NCI-H146 (cell line): ENCODE data around the gene NELFB.

Experiments used
- DNase-seq: peaks from one replicate; lab custom pipeline; 2025; lab: John Stamatoyannopoulos, UW

The NELFB gene

GRCh38 chr9:137223078-137223970 lies 31.8 kb upstream of the NELFB start:
- peak; percentile 96 for DNase-seq

DNA sequence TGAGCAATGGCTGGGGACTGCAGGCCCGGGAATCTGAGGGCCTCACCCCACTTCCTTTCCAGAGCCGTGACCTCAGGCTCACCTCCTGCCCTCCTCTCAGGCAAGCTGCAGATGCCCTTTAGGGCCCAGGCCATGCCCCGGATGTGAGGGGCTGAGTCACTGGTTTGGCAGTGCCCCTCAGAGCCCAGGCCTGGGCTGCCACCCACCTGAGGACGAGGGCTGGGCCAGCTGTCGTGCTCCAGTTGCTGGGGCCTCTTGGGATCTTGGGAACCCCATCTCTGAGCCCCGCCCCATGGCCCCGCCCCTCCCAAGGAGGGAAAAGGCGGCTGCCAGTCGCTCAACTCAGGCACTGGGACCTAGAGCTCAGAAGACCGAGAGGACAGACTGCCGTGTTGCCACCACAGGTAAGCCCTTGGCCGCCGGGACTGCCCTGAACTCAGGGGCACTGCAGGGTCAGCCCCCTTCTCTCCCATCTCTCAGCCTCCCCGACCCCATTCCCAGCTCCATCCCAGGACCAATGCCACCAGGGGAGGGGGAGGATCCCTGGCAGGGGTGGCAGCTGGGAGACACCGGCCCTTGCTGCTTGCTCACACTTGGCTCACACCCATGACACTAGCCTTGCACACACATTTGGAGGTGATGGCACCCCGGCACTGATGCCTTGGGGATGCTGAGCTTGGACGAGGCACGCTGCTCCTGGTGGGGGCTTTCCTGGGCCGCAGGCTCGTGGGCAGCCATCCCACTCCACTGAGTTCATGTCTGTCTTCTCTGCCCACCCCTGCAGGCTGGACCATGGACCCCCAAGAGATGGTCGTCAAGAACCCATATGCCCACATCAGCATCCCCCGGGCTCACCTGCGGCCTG lies 30.1 kb upstream of the NELFB start, which contains the start of gene CYSRT1:
Gene CYSRT1, plus strand, starts transcription at position 345 of the 865 bp plus-strand sequence. Its CDS starts 448 bp downstream, at position 793.
- no peak for DNase-seq

GRCh38 chr9:137225699-137226331 lies 29.3 kb upstream of the NELFB start:
- DNase-seq: no peak

- DNase-seq: no peak
These were observed 28.6 kb upstream of the NELFB start for GRCh38 chr9:137226338-137227053.

GRCh38 chr9:137227054-137227852 lies 27.9 kb upstream of the NELFB start, which contains the start of gene RNF224:
RNF224 (plus strand) TSS chr9:137227502; CDS start chr9:137228336, 834 bp downstream.
- DNase-seq: peak; percentile 63

DNA sequence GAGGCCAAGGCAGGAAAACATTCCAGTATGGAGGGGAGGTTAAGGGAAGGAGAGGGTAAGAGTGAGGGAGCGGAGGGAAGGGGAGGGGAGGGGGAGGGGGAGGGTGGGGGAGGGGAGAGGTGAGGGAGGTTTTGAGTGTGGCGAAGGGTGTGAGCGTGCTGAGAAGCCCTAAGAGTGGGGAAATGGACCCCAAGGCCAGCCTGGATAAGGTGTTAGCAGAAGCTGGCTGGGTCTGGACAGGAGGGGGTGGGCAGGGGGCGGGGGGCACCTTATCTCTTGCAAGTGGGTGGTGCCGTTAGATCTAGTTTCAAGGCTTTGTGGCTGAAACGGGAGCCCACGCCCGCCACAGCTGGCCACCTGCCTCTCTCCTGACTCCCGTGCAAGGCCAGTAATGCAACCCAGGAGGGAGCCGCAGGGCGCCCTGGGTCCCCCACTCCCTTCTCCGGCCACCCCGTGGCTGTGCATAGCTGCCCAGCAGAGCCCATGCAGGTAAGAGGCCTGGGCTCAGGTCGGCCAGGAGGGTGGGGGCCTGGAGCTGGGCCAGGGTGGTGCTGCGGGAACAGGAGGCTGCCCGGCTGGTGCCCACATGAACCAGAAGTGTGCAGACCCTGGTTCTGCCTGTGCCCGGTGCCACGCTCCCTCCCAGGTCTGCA lies 27.1 kb upstream of the NELFB start:
- DNase-seq: peak; percentile 29

- peak; percentile 46 for DNase-seq
These were observed 26.6 kb upstream of the NELFB start for GRCh38 chr9:137228506-137228967.

DNA sequence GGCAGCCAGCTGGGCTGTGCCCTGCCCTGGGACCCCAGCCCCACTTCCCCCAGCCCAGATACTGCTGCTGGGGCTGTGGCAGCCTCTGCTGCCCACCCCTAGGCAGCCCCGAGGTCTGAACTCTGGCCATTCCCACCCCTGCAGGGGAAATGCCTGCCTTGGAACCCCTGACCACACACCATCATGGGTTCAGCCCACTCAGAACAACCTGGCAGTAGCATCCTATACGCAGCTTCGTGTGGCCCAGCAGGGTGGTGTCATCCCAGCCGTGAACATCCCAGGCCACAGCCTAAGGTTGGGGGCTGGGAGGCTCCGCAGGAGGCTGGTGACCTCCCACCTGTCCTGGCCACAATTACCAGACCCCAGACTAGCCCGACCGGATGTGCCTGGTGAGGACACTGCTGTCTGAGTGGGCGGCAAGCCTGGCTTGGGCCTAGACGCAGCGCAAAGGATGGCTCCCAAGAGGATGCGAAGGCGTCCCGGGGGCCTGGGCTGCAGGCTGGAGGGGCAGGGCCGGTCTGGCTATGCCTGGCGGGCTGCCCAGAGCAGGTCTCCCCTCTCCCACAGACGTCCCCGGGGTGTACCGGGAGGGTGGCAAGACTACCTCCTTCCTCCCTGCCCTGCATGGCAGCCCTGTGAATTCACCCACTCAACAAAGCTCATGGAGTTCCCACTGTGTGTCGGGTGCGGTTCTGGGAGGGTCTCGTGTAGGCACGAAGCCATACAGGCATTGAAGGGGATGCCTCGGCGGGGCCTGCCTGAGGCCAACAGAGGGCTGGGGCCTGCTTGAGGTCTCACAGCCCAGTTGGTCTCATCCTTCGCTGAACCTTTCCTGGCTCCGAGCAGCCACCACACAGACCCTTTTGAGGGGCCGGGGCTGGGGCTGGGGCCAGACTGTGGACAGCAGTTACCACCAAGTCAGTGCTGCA lies 25.9 kb upstream of the NELFB start:
- no peak for DNase-seq

- DNase-seq: no peak
These were observed 25.0 kb upstream of the NELFB start for GRCh38 chr9:137229903-137230704.

DNA sequence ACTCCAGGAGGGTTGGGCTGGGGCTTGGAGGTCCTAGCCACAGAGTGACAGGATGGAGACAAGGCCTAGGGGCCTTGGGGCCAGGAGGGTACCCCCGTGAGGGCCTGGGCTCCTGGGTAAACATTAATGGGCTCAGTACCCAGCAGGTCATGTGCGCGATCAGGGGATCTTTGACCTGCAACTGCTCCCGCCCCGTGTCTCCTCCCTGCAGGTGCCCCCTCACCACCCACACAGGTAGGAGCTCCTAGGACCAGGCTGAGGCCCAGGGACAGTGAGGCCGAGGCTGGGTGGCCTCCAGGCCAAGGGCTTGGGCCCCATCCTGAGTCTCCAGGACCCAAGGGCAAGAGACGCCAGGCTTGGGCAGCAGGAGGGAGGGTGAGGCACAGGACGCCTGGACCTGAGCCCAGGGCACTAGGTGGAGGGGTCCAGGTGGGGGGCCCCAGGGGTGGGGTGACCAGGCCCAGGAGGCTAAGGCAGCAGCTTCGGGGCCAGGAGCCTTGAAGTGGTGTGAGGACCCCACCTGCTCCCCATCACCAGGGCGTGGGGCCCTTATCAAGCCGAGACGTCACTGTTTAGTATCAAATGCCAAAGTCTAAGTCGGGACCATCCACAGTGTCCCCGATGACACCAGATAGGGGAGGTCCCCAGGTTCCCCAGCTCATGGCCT lies 24.3 kb upstream of the NELFB start, which contains the start of gene SLC34A3:
Gene SLC34A3, plus strand, starts transcription at position 197 of the 667 bp plus-strand sequence. CDS start 802 bp downstream, outside the sequence.
- no peak for DNase-seq

GRCh38 chr9:137231372-137232039 lies 23.6 kb upstream of the NELFB start:
- DNase-seq: no peak

GRCh38 chr9:137232101-137232500 lies 23.0 kb upstream of the NELFB start:
- DNase-seq: no peak

GRCh38 chr9:137232510-137232909 lies 22.6 kb upstream of the NELFB start:
- DNase-seq: no peak

DNA sequence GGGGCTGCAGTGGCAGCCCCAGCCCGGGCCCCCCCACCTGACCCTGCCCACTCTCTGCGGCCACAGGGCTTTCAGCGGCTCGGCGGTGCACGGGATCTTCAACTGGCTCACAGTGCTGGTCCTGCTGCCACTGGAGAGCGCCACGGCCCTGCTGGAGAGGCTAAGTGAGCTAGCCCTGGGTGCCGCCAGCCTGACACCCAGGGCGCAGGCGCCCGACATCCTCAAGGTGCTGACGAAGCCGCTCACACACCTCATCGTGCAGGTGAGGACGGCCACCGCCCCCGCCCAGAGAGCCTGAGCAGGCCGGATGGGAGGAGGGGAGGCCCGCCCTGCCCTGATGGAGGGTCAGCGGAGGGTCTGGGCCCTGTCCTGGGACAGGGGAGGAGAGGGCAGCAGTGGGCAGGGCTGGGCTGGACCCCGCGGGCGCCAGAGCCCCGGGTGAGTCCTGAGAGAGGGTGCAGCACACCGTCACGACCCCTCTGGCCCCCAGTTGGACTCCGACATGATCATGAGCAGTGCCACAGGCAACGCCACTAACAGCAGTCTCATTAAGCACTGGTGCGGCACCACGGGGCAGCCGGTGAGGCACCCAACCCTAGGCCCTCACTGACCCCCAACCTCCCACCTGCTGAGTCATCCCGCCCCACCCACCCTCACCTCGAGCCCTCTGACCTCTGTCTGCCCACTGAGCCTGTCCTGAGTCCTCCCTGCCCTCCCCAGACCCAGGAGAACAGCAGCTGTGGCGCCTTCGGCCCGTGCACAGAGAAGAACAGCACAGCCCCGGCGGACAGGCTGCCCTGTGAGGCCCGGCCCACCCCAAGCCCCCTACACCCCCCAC lies 21.8 kb upstream of the NELFB start:
- no peak for DNase-seq

DNA sequence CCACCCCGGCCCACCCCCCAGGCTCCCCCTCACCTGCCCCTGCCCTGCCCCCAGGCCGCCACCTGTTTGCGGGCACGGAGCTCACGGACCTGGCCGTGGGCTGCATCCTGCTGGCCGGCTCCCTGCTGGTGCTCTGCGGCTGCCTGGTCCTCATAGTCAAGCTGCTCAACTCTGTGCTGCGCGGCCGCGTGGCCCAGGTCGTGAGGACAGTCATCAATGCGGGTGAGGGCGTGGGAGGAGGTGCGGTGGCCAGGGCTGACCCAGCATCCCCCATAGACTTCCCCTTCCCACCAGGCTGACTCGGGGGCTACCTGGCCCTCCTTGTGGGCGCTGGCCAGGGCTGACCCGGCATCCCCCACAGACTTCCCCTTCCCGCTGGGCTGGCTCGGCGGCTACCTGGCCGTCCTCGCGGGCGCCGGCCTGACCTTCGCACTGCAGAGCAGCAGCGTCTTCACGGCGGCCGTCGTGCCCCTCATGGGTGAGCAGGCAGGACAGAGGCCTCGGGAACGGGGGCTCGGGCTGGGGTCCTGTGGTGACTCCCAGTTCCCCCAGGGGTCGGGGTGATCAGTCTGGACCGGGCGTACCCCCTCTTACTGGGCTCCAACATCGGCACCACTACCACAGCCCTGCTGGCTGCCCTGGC lies 21.0 kb upstream of the NELFB start:
- DNase-seq: peak; percentile 42
